AML-193 (cell line): Measurements from ENCODE around the gene ANTKMT.

ENCODE experiments used
- DNase-seq, 2 experiments: peaks; one replicate each; lab custom pipeline; 2025; lab: John Stamatoyannopoulos, UW

The ANTKMT gene

GRCh38 chr16:715477-716199 lies 5.3 kb upstream of the ANTKMT start:
- no peak for DNase-seq

- no peak for DNase-seq
Measured at GRCh38 chr16:716200-716568, 4.8 kb upstream of the ANTKMT start.

GRCh38 chr16:716768-717325 lies 4.1 kb upstream of the ANTKMT start:
- no peak for DNase-seq

GRCh38 chr16:717450-718245 lies 3.3 kb upstream of the ANTKMT start:
- no peak for DNase-seq

GRCh38 chr16:718389-718788 lies 2.6 kb upstream of the ANTKMT start:
- DNase-seq = no peak

GRCh38 chr16:718922-719321 lies 2.0 kb upstream of the ANTKMT start:
- no peak for DNase-seq

- DNase-seq = no peak
Measured at GRCh38 chr16:719815-720446, 1.0 kb upstream of the ANTKMT start.

- peak; percentile 29 to 39 for DNase-seq
Measured at GRCh38 chr16:720447-720989, 428 bp upstream of the ANTKMT start.

- DNase-seq = no peak
Measured at GRCh38 chr16:721765-722540, 1.0 kb downstream of the ANTKMT start.

GRCh38 chr16:722835-723633 lies 2.1 kb downstream of the ANTKMT start:
- DNase-seq = no peak

GRCh38 chr16:723695-724094 lies 2.7 kb downstream of the ANTKMT start:
- no peak for DNase-seq

- no peak for DNase-seq
Measured at GRCh38 chr16:724188-725040, 3.5 kb downstream of the ANTKMT start.

- no peak for DNase-seq
Measured at GRCh38 chr16:725041-725376, 4.1 kb downstream of the ANTKMT start.

GRCh38 chr16:725463-726187 lies 4.7 kb downstream of the ANTKMT start:
- no peak for DNase-seq

- DNase-seq = no peak
Measured at GRCh38 chr16:726188-726437, 5.2 kb downstream of the ANTKMT start.

GRCh38 chr16:726438-727290 lies 5.7 kb downstream of the ANTKMT start, which contains the start of the genes CCDC78 and HAGHL:
Gene CCDC78, minus strand, starts transcription at chr16:726443. Its CDS starts 76 bp downstream, at chr16:726367.
Gene HAGHL, plus strand, starts transcription at chr16:727106. Its CDS starts 404 bp downstream, at chr16:727510.
- peak; percentile 38 to 39 for DNase-seq

GRCh38 chr16:727291-727977 lies 6.5 kb downstream of the ANTKMT start:
- DNase-seq = peak; percentile 10 to 22
